T-helper 1 cell (primary cell): ENCODE measurements around the gene ACSL6.

Experiments
- DNase-seq, 5 donors: peaks; one replicate each; pipeline ENCODE4 v3.0.0-alpha.2; 2012 to 2020

ACSL6 gene

GRCh38 chr5:131977212-131977604, 34.2 kb downstream of the ACSL6 start:
- no peak for DNase-seq

GRCh38 chr5:131976414-131977211, 34.8 kb downstream of the ACSL6 start:
- DNase-seq = no peak

DNA sequence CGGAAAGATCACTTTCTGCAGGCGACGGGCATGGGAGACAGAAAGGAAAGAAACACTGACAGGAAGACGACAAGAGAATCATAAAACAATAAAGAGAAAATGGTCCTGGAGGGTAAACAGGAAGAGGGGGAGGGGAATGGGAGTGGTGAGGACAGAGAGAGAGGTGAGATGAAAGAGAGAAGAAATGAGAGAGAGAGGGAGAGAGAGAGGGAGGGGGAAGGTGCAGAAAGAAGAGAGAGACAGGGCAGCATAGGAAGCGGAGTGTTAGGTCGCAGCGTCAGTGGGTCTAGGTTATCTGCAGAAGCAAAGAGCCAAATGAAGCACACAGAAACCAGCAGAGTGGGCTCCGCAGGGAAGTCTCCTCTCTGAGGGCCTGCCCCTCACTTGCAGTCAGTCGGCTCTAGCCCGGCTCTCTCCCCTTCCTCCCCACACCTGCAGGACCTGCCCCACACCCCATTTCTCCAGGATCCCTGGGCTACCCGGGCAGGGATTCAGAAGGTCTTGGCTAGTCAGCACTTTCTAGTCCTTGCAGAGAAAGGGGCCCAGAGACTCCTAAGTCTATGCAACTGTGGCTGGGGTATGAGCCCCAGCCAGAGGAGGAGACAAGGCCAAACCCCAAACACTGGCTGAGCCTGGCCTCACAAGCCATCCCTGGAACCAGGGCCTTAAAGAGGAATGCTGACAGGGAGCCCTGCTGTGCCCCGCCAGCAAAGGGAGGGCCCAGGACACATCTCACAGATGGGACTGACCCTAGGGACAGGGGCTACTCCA, 36.3 kb downstream of the ACSL6 start:
- peak in 2 of 5 donors; percentile 13 to 74 for DNase-seq

GRCh38 chr5:131974622-131974955, 36.9 kb downstream of the ACSL6 start:
- DNase-seq = no peak

DNA sequence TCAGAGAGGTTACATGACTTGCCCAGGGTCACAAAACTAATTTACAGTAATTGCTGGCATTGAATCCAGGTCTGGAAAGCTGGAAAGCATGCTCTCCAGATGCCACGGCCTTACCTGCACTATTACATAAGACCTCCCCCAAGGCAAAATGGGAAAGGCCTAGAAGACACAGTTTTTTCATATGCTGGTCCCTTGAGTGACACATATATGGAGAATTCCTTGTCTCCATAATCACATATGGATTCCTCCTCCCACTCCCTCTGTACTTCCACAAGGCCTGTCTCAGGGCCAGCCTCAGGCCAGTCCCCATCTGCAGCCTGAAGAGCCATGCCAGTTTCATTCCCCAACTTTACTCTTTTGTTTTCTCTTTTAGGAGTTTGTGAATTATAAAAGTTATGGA, 37.4 kb downstream of the ACSL6 start:
- no peak for DNase-seq

DNA sequence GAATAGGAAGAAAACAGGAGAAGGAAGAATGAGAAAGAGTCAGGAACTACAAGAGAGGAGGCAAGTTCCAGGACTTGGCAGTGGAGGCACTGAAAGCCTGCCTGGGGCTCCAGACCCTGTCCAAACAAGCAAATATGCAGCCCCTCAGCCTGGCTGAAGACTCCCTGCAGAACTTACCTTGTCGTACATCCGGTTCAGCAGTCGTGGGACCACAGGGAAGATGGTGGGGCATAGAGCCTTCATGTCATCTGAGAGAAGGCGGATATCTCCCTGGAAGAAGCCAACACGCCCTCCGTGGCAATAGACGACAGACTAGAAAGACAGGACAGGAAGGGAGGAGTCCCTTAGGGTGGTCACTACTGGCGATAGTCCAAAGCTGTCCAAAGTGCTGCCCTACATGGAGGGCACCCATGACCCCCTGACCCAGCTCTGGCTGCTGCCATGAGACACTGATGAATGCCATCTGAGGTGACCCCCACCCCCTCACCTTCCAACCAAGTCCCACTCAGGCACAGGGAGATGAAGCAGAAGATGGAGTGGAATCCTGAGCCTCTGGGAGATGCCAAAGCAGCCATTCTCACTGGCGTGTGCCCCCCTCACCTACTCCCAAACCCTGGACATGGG, 38.3 kb downstream of the ACSL6 start:
- DNase-seq = no peak

- no peak for DNase-seq
Observed at GRCh38 chr5:131968396-131968954, 43.0 kb downstream of the ACSL6 start.

GRCh38 chr5:131966551-131966950, 44.9 kb downstream of the ACSL6 start:
- no peak for DNase-seq

DNA sequence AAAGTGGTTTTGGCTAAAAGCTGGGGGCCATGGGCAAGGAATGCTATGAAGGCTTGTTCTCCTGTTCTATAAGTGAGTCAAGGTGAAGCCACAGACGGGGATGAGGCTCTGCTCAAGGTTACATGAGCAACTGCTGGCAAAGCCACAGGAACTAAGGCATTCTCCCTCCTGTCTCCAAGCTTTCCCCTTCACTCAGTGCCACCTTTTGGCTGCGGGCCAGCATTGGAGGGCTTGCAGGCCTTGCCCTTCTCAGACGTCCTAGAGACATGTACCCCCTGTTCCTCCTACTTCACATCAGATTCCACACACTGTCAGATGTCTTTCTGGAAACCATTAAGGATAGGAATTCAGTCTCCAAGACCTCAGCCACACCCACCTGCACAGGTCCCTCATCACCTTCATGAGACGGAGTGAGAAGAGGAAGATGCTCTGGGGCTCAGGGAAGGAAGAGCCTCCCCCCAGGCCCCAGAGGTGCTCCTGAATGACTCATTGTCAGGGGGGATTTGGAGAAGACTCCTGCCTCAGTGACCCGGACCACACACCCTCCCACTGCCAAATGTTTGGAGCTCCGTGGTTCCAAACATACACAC, 45.5 kb downstream of the ACSL6 start:
- DNase-seq = no peak

DNA sequence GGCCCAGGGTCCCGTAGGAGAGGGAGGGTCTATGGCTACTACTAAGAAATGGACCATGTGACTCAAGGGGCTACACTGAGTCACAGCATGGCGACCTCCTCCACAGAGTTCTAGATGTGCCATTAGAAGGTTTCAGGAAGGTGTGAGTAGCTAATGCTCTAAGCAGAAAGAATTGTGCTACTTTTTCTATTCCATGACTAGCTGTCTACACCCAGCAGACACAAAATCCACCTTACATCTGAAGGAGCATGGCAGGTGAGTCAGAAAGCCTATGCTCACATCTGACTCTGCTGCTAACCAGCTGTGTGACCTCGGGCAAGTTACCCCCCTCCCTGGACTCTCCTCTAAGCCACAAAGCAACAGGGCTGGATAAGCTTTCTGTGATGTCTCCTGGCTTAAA, 51.6 kb downstream of the ACSL6 start:
- DNase-seq = no peak

DNA sequence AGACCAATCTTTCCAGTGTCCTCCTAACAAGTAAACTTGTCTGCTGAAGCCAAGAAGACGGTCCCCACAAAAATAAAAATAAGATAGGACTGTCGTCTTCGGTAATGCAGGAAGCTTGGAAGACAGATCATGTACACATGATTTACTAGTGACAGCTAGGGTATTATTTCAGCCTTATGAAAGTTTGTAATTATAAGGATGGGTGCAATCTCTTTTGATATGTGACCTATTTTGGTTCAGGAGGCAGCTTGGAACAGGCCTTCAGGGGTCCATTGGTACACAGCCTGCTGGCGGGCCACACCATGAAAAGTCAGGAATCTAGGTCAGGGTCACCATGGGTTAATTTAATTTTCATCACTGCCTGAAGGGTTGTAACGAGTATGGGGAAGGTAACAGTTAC, 52.3 kb downstream of the ACSL6 start:
- DNase-seq = no peak

- DNase-seq = no peak
Observed at GRCh38 chr5:131957721-131958441, 53.6 kb downstream of the ACSL6 start.

DNA sequence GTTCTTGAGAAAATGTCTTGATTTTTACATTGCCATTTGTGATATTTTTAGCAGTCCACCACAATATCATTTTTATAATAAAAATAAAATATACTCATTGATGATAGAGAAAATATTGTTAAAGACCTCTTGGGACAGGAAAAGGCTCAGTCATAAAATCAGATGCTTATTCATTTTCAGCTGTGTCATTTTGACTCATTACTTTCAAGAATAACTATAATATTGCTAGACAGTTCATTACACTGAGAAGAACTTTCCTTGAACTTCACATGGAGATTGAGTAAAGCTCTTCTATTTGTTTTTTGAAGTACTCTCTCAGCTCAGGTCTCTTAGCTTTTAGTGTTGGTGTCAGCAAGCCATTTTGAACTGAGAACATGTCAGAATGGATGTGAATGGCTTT, 57.5 kb downstream of the ACSL6 start:
- peak in 1 of 5 donors; percentile 33 for DNase-seq

GRCh38 chr5:131952301-131952857, 59.1 kb downstream of the ACSL6 start:
- DNase-seq = no peak

DNA sequence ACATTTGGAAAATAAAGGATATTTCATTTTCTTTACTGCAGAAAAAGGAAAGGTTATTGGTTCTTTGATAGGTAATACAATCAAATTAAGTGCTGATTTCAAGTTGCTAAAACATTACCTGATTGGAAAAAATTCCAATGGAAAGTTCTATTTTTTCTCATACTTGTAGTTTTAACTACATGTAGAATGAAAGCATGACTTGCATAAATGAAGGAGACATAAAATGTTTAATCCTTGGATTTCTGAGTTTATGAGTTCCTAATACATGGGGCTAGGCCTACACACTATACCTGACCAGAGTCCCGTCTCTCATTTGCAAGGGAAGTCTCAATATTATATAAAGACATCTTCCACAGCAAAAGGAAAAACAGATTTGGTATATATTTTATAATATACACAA, 60.8 kb downstream of the ACSL6 start:
- no peak for DNase-seq

DNA sequence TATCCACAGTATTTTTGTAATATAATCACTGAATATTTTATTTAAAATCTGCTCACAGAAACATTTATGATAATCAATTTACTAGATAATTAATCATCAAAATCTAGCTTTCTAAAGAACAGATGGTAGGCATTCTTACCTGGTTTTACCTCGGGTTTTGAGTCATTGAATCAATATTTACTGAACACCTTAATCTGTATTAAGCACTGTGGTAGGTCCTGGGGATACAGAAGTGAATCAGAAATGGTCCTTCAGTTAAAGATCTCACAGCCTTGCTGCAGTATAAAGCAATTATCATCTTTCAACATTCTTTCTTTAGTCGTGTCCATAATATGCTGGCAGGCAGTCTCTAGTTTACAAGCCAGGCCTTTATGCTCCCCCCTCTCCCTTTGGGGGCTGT, 64.0 kb downstream of the ACSL6 start:
- no peak for DNase-seq

GRCh38 chr5:131945551-131946168, 65.8 kb downstream of the ACSL6 start, which contains the start of gene MEIKIN:
Gene MEIKIN, minus strand, starts transcription at chr5:131945663. Its CDS starts 158 bp downstream, at chr5:131945505.
- DNase-seq = no peak

- no peak for DNase-seq
Observed at GRCh38 chr5:131944702-131945550, 66.5 kb downstream of the ACSL6 start.

DNA sequence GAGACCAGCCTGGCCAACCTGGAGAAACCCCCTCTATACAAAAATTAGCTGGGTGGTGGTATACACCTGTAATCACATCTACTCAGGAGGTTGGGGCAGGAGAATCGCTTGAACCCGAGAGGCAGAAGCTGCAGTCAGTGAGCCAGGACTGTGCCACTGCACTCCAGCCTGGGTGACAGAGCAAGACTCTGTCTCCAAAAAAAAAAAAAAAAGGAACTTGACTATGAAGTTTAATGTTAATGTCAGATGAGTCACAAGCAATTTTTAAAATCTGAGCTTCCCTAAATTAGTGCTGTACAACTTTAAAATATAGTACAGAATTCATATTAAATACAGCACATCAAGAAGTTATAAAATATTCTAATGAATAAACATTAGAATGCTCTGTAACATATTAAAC, 67.5 kb downstream of the ACSL6 start:
- DNase-seq = no peak

DNA sequence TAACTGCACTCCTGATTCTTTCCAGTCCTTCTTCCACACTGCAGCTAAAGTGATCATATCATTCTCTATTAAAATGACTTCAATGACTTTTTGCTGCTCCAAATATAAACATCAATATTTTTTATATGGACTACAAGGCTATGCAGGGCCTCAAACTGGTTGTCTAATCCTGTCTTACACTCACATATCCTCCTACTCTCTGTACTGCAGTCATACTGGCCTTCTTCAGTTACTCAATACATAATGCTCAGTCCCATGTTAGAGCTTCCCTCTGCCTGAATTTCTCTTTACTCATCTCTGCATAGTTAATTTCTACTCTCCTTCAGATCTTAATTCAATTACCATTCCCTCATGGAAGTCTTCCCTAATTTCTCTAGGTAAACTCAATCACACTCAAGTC, 69.4 kb downstream of the ACSL6 start:
- DNase-seq = no peak
